ENCODE measurements around the gene PDE4D.

- TF ChIP-seq CTCF (conservative IDR thresholded peaks at IDR 0.05; ENCODE audit: low read depth, low read length) (no peak), EZH2 (IDR thresholded peaks at IDR 0.05; ENCODE audit: borderline replicate concordance, low read depth, low read length, poor library complexity, severe bottlenecking) (no peak)
Observed at GRCh38 chr5:59204114-59204897, 689.2 kb downstream of the PDE4D start.
